ENCODE data around the gene ERCC6L.

Gene ERCC6L, protein sequence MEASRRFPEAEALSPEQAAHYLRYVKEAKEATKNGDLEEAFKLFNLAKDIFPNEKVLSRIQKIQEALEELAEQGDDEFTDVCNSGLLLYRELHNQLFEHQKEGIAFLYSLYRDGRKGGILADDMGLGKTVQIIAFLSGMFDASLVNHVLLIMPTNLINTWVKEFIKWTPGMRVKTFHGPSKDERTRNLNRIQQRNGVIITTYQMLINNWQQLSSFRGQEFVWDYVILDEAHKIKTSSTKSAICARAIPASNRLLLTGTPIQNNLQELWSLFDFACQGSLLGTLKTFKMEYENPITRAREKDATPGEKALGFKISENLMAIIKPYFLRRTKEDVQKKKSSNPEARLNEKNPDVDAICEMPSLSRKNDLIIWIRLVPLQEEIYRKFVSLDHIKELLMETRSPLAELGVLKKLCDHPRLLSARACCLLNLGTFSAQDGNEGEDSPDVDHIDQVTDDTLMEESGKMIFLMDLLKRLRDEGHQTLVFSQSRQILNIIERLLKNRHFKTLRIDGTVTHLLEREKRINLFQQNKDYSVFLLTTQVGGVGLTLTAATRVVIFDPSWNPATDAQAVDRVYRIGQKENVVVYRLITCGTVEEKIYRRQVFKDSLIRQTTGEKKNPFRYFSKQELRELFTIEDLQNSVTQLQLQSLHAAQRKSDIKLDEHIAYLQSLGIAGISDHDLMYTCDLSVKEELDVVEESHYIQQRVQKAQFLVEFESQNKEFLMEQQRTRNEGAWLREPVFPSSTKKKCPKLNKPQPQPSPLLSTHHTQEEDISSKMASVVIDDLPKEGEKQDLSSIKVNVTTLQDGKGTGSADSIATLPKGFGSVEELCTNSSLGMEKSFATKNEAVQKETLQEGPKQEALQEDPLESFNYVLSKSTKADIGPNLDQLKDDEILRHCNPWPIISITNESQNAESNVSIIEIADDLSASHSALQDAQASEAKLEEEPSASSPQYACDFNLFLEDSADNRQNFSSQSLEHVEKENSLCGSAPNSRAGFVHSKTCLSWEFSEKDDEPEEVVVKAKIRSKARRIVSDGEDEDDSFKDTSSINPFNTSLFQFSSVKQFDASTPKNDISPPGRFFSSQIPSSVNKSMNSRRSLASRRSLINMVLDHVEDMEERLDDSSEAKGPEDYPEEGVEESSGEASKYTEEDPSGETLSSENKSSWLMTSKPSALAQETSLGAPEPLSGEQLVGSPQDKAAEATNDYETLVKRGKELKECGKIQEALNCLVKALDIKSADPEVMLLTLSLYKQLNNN

DNA sequence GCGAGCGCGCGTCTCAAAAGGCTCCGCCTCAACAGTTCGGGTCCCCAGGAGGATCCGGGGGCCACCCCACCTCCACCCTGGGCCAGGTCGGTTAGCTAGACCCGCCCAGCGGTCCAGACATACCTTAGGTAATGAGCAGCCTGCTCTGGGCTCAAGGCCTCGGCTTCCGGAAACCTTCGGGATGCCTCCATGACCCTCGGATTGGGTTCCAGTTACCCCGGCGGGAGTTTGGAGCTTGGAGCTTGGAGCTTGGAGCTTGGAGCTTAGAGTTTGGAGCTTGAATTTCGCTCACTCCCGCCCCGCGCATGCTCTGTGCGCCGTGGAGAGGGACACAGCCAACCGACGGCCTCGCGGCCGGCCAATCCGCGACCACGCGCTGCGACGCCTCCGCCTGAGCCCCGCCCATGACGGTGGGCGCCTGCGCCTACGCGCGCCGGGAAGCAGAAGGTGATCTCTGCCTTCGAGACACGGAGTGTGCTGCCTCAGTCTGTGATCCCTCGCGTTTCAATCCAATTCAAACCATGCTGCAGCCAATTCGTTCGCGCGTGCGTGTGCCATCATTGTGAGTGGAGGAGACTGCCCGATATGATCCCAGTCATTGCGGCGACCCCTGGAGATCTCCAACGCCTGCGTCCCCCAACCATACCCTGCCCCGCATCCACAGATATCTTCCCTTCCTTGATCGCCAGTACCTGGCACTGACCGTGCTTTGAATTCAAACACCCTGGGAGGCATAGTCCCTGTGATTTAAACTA, at the start of gene ERCC6L:
ERCC6L (minus strand) TSS at position 307 of the 755 bp plus-strand sequence; CDS start at position 191, 116 bp downstream.
- Mint-ChIP-seq H3K4me3 (peak within 1 kb of the TSS; percentile 83 to 84), H3K27ac (peak within 1 kb of the TSS; percentile 27 to 59), H3K9me3 (no peaks in the 10 kb centered on the region), H3K27me3 (no peaks in the 10 kb centered on the region), H3K4me1 (peaks cover 13% of the 10 kb centered on the region)
- peak; percentile 84 to 89 for DNase-seq
- ATAC-seq, result peak; percentile 98

DNA sequence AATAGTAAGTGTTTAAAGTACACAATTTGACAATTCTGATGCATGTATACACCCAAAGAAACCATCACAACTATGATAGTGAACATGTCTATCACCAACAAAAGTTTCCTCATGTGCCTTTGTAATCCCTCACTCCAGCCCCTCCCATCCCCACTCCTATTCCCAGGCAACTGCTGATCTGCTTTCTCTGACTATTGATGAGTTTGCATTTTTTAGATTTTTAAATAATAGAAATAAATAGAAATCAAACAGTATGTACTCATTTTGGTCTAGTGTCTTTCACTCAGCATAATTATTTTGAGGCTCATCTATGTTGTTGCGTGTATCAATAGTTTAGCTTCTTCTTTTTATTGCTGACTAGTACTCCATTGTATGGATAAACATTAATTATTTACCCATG, 43.5 kb upstream of the ERCC6L start:
- H3K9me3 Mint-ChIP-seq, result no peaks in the 10 kb centered on the region
- no peak overlapping the region for H3K27ac Mint-ChIP-seq
- no peak overlapping the region for H3K4me3 Mint-ChIP-seq
- ATAC-seq, result no peak
- no peaks in the 10 kb centered on the region for H3K4me1 Mint-ChIP-seq
- peaks cover 16% of the 10 kb centered on the region for H3K27me3 Mint-ChIP-seq
- DNase-seq, result no peak

DNA sequence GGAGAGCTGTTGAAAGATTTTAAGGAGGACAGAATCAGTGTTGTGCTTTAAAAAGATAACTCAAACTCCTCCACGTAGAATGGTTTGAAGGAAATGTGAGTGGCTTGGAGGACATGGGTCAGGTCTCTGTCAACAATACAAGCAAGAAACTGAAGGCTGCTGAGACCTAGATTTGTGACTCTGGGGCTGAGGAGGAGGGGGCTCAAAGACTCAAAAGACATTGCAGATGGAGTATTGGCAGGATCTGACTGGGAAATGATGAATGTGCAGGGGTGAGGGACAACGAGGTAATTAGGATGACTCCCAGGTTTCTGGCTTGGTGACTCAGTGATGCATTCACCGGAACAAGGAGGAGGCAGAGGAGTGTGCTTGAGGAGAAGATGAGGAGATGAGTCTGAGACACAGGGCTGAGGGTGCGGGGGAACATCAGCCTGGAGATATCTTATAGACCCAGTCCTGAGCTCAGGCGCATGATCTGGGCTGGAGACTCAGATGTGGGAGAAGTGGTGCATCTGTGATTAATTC, 41.6 kb upstream of the ERCC6L start:
- DNase-seq (no peak), ATAC-seq (no peak)
- no peak overlapping the region for H3K4me3 Mint-ChIP-seq
- no peaks in the 10 kb centered on the region for H3K4me1 Mint-ChIP-seq
- peaks cover 16% of the 10 kb centered on the region for H3K27me3 Mint-ChIP-seq
- no peak overlapping the region for H3K27ac Mint-ChIP-seq
- no peaks in the 10 kb centered on the region for H3K9me3 Mint-ChIP-seq

GRCh38 chrX:72276478-72276953, 37.7 kb upstream of the ERCC6L start:
- DNase-seq, result no peak
- ATAC-seq, result no peak
- Mint-ChIP-seq H3K27ac (peak overlapping the region; percentile 98 to 99), H3K4me1 (peaks cover 38% of the 10 kb centered on the region), H3K4me3 (peak overlapping the region; percentile 81 to 93), H3K9me3 (no peaks in the 10 kb centered on the region), H3K27me3 (peaks cover 11% of the 10 kb centered on the region)

DNA sequence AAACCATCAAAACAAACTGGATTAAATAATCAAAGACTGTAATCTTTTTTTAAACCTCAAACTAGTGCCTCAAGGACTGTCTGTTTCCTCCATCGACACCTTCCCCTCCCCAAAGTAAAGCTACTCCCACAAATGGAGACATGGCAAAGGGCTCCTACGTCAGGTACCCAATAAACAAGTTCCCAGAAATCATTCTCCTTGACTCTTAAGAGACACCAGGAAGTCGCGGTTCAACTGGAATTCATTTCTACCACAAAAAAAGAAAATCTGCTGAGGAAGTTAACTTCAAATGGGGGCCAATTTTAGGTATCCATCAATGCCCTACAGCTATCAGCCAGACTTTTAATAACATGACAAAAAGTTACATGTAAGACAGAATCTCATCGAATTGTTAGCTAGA, 35.7 kb upstream of the ERCC6L start:
- ATAC-seq, result no peak
- H3K4me1 Mint-ChIP-seq, result peaks cover 54% of the 10 kb centered on the region
- H3K27ac Mint-ChIP-seq, result peak overlapping the region; percentile 9 to 66
- DNase-seq, result no peak
- H3K27me3 Mint-ChIP-seq, result no peaks in the 10 kb centered on the region
- no peaks in the 10 kb centered on the region for H3K9me3 Mint-ChIP-seq
- H3K4me3 Mint-ChIP-seq, result peak overlapping the region; percentile 81 to 93

DNA sequence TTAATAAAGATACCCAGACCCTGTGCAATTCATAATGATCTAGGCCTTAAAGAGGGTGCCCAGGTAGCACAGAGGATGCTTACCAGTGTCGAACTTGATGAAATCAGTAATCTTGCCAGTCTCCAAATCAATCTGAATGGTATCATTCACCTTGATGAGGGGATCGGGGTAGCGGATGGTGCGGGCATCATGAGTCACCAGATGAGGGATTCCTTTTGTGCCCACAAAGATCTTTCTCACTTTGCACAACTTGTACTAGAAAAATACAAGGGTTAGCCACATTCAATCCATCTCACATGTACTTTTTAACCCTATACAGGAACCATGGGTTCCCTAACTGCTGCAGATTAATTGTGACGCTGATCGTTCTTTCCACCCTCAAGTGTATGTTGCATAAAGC, 34.9 kb upstream of the ERCC6L start:
- H3K4me3 Mint-ChIP-seq, result peak overlapping the region; percentile 81 to 93
- H3K4me1 Mint-ChIP-seq, result peaks cover 55% of the 10 kb centered on the region
- H3K27me3 Mint-ChIP-seq, result no peaks in the 10 kb centered on the region
- DNase-seq (no peak), ATAC-seq (no peak)
- H3K27ac Mint-ChIP-seq, result peak overlapping the region in 1 of 2 donors; percentile 91
- no peaks in the 10 kb centered on the region for H3K9me3 Mint-ChIP-seq

- peak overlapping the region; percentile 19 to 61 for H3K4me3 Mint-ChIP-seq
- H3K4me1 Mint-ChIP-seq, result peaks cover 55% of the 10 kb centered on the region
- H3K27ac Mint-ChIP-seq, result peak overlapping the region in 1 of 2 donors; percentile 29
- no peaks in the 10 kb centered on the region for H3K9me3 Mint-ChIP-seq
- no peaks in the 10 kb centered on the region for H3K27me3 Mint-ChIP-seq
- DNase-seq, result no peak
- ATAC-seq, result peak; percentile 37
These were observed 34.0 kb upstream of the ERCC6L start for GRCh38 chrX:72272868-72273267.

DNA sequence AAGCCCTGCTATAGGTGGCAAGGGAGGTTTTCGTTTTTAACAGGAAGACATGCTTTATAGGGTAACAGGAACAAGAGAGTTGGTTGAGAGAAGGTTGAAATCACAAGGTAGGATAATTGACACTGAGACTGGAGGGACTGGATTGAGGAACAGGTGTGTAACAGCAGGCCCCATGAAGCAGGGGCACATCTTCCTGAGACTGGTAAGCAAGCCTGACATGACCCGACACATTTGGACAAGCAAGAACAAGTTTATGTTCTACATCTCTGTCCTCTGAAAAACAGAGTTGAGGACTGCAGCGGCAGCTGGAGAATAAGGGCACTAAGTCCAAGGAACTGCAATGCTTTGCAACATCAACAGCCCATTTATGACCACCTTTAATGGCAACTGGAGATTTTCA, 33.0 kb upstream of the ERCC6L start:
- ATAC-seq, result no peak
- no peaks in the 10 kb centered on the region for H3K9me3 Mint-ChIP-seq
- DNase-seq, result no peak
- peak overlapping the region; percentile 5 to 22 for H3K4me3 Mint-ChIP-seq
- no peaks in the 10 kb centered on the region for H3K27me3 Mint-ChIP-seq
- H3K4me1 Mint-ChIP-seq, result peaks cover 55% of the 10 kb centered on the region
- H3K27ac Mint-ChIP-seq, result peak overlapping the region in 1 of 2 donors; percentile 84

- ATAC-seq, result no peak
- no peak for DNase-seq
- no peaks in the 10 kb centered on the region for H3K27me3 Mint-ChIP-seq
- H3K9me3 Mint-ChIP-seq, result no peaks in the 10 kb centered on the region
- peak overlapping the region in 1 of 2 donors; percentile 84 for H3K27ac Mint-ChIP-seq
- peak overlapping the region; percentile 5 to 22 for H3K4me3 Mint-ChIP-seq
- peaks cover 55% of the 10 kb centered on the region for H3K4me1 Mint-ChIP-seq
These were observed 32.4 kb upstream of the ERCC6L start for GRCh38 chrX:72271091-72271788.

GRCh38 chrX:72270316-72270866, 31.6 kb upstream of the ERCC6L start:
- no peaks in the 10 kb centered on the region for H3K27me3 Mint-ChIP-seq
- H3K27ac Mint-ChIP-seq, result no peak overlapping the region
- no peak overlapping the region for H3K4me3 Mint-ChIP-seq
- peaks cover 55% of the 10 kb centered on the region for H3K4me1 Mint-ChIP-seq
- DNase-seq, result no peak
- no peaks in the 10 kb centered on the region for H3K9me3 Mint-ChIP-seq
- ATAC-seq, result peak; percentile 22

- H3K27ac Mint-ChIP-seq, result peak overlapping the region in 1 of 2 donors; percentile 79
- no peaks in the 10 kb centered on the region for H3K9me3 Mint-ChIP-seq
- peaks cover 49% of the 10 kb centered on the region for H3K4me1 Mint-ChIP-seq
These were observed 30.9 kb upstream of the ERCC6L start for GRCh38 chrX:72269671-72270251.

DNA sequence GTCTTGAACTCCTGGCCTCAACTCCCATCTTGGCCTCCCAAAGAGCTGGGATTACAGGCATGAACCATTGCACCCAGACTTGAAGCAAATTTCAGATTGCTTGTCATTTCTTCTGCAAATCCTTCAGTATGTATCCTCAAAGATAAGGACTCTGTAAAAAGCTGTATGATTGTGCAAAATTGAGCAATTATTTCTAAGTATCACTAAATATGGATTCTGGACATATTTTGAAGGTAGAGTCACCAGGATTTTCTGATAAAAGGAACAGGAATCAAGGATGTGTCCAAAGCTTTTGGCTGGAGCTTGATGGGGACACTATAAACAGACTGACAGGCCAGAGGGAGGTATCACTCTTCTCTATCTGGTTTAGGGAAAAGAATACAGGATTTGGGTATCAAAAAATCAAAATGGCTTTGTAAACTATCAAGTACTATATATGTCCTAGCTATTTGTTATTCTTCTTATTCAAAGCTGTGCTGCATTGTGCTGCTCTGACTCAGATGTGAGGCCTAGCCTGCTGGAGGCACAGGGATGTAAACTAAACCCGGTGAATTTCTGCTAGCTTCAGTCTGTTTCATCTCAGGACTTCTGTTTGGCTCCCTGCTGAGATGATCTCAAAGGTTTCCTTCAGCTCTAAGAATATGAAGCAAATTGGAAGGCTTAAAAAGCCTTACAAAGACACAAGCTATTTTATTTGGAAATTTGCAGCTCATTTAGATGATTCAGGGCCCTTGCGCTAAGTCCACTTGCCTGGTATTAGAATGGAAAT, 30.0 kb upstream of the ERCC6L start:
- H3K27ac Mint-ChIP-seq, result peak overlapping the region; percentile 65 to 78

More at GRCh38 chrX:72269671-72270251, 30.9 kb upstream of the ERCC6L start:
- Mint-ChIP-seq H3K27me3 (no peaks in the 10 kb centered on the region), H3K4me3 (peak overlapping the region in 1 of 2 donors; percentile 21)
- peak in 1 of 2 donors; percentile 18 for DNase-seq
- ATAC-seq, result peak; percentile 69

DNA sequence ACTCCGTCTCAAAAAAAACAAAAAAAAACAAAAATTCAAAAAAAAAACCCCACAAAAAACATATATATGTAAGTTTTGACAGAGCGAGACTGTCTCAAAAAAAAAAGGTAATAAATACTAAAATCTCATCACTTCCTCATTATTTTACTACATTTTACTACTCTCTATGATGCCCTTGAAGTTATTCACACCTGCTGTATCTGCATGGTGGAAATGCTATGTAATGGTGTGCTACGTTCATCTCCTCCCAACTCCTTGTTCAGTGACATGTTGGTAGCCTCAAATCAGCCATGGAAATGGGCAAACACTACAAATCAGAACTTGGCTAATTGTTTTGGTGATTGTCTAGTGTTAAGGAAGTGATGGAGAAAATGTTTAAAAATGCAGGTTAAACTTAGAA, 26.4 kb upstream of the ERCC6L start:
- DNase-seq (no peak), ATAC-seq (no peak)
- Mint-ChIP-seq H3K27me3 (no peaks in the 10 kb centered on the region), H3K4me3 (no peak overlapping the region), H3K27ac (no peak overlapping the region), H3K9me3 (no peaks in the 10 kb centered on the region), H3K4me1 (peaks cover 25% of the 10 kb centered on the region)

More for the DNA sequence above, 30.0 kb upstream of the ERCC6L start:
- no peaks in the 10 kb centered on the region for H3K27me3 Mint-ChIP-seq
- H3K4me3 Mint-ChIP-seq, result no peak overlapping the region
- no peaks in the 10 kb centered on the region for H3K9me3 Mint-ChIP-seq
- no peak for ATAC-seq
- no peak for DNase-seq
- peaks cover 39% of the 10 kb centered on the region for H3K4me1 Mint-ChIP-seq
